BE2C (cell line): ENCODE measurements around the gene LRRC37B.
"Not testable (repeated sequence)": the region's sequence is repeated elsewhere in the genome, so short reads cannot be mapped to it uniquely, and the experiment has no call there.

Experiments used
- DNase-seq: peaks from one replicate; pipeline ENCODE4 v3.0.0-alpha.2; 2020
- H3K27me3 ChIP-seq: fragments of 250-450 bp; sonication (Bioruptor Pico); 2 replicates; pipeline ENCODE4 v1.5.1; 2020; ENCODE audit warnings: mild to moderate bottlenecking
- H3K36me3 ChIP-seq: fragments of 250-450 bp; sonication (Bioruptor Pico); 2 replicates; pipeline ENCODE4 v1.5.1; 2020; ENCODE audit warnings: mild to moderate bottlenecking
- H3K4me1 ChIP-seq: fragments of 250-450 bp; sonication (Bioruptor Pico); 2 replicates; pipeline ENCODE4 v1.5.1; 2020
- H3K4me3 ChIP-seq: 2 replicates; pipeline ENCODE4 v1.5.1; 2011; ENCODE audit warnings: low read depth, low read length
- H3K9me3 ChIP-seq: fragments of 250-450 bp; sonication (Bioruptor Pico); 2 replicates; pipeline ENCODE4 v1.5.1; 2020

Gene LRRC37B

GRCh38 chr17:32056500-32056899 is 49.3 kb downstream of the LRRC37B start:
- H3K27me3 ChIP-seq, H3K4me1 ChIP-seq, H3K4me3 ChIP-seq, H3K9me3 ChIP-seq, DNase-seq, H3K36me3 ChIP-seq: not testable (repeated sequence)

GRCh38 chr17:32057460-32058105 is 50.4 kb downstream of the LRRC37B start:
- not testable (repeated sequence) for H3K27me3 ChIP-seq, H3K9me3 ChIP-seq, DNase-seq, H3K4me3 ChIP-seq, H3K36me3 ChIP-seq, H3K4me1 ChIP-seq

GRCh38 chr17:32060695-32061094 is 53.5 kb downstream of the LRRC37B start:
- peak; percentile 31 for DNase-seq
- H3K9me3 ChIP-seq, H3K4me1 ChIP-seq, H3K27me3 ChIP-seq, H3K36me3 ChIP-seq, H3K4me3 ChIP-seq: not testable (repeated sequence)

- not testable (repeated sequence) for H3K9me3 ChIP-seq, H3K4me1 ChIP-seq, H3K36me3 ChIP-seq, H3K27me3 ChIP-seq, H3K4me3 ChIP-seq, DNase-seq
These were observed 54.7 kb downstream of the LRRC37B start for GRCh38 chr17:32061840-32062239.

GRCh38 chr17:32064091-32064490 is 56.9 kb downstream of the LRRC37B start:
- H3K9me3 ChIP-seq, H3K4me3 ChIP-seq, H3K36me3 ChIP-seq, H3K4me1 ChIP-seq, H3K27me3 ChIP-seq, DNase-seq: not testable (repeated sequence)

GRCh38 chr17:32066123-32066680 is 59.0 kb downstream of the LRRC37B start:
- not testable (repeated sequence) for H3K36me3 ChIP-seq, H3K9me3 ChIP-seq, DNase-seq, H3K4me3 ChIP-seq, H3K27me3 ChIP-seq, H3K4me1 ChIP-seq

- H3K36me3 ChIP-seq, DNase-seq, H3K4me1 ChIP-seq, H3K9me3 ChIP-seq, H3K4me3 ChIP-seq, H3K27me3 ChIP-seq: not testable (repeated sequence)
These were observed 59.9 kb downstream of the LRRC37B start for GRCh38 chr17:32066863-32067642.

GRCh38 chr17:32069067-32069466 is 61.9 kb downstream of the LRRC37B start:
- H3K4me1 ChIP-seq, H3K4me3 ChIP-seq, DNase-seq, H3K36me3 ChIP-seq, H3K27me3 ChIP-seq, H3K9me3 ChIP-seq: not testable (repeated sequence)

- DNase-seq, H3K4me3 ChIP-seq, H3K4me1 ChIP-seq, H3K36me3 ChIP-seq, H3K27me3 ChIP-seq, H3K9me3 ChIP-seq: not testable (repeated sequence)
These were observed 64.8 kb downstream of the LRRC37B start for GRCh38 chr17:32071961-32072360.

GRCh38 chr17:32073131-32073530 is 65.9 kb downstream of the LRRC37B start:
- DNase-seq, H3K4me1 ChIP-seq, H3K27me3 ChIP-seq, H3K9me3 ChIP-seq, H3K36me3 ChIP-seq, H3K4me3 ChIP-seq: not testable (repeated sequence)

GRCh38 chr17:32079753-32080152 is 72.6 kb downstream of the LRRC37B start:
- not testable (repeated sequence) for H3K27me3 ChIP-seq, H3K36me3 ChIP-seq, H3K4me1 ChIP-seq, H3K4me3 ChIP-seq, H3K9me3 ChIP-seq
- DNase-seq: peak; percentile 27

GRCh38 chr17:32083550-32083979 is 76.4 kb downstream of the LRRC37B start:
- not testable (repeated sequence) for H3K4me1 ChIP-seq, H3K36me3 ChIP-seq, DNase-seq, H3K27me3 ChIP-seq, H3K9me3 ChIP-seq
- H3K4me3 ChIP-seq: peak overlapping the region; percentile 43

GRCh38 chr17:32084003-32084941 is 77.1 kb downstream of the LRRC37B start:
- not testable (repeated sequence) for H3K9me3 ChIP-seq, H3K4me1 ChIP-seq, H3K27me3 ChIP-seq, H3K36me3 ChIP-seq
- peak overlapping the region; percentile 43 for H3K4me3 ChIP-seq
- DNase-seq: peak; percentile 40

- not testable (repeated sequence) for H3K36me3 ChIP-seq, H3K4me3 ChIP-seq, DNase-seq, H3K4me1 ChIP-seq, H3K27me3 ChIP-seq, H3K9me3 ChIP-seq
These were observed 78.0 kb downstream of the LRRC37B start for GRCh38 chr17:32084942-32085829.

- not testable (repeated sequence) for H3K36me3 ChIP-seq, DNase-seq, H3K9me3 ChIP-seq, H3K4me1 ChIP-seq, H3K27me3 ChIP-seq, H3K4me3 ChIP-seq
These were observed 79.7 kb downstream of the LRRC37B start for GRCh38 chr17:32086833-32087232.
